NCI-H2081 treated with DMSO at 0.1 percent for 48 hours (cell line): ENCODE data around the gene JAZF1.

ENCODE experiments used
- DNase-seq: peaks from one replicate; lab custom pipeline; 2025; lab: John Stamatoyannopoulos, UW

The JAZF1 gene

GRCh38 chr7:27967639-27968038 is 213.0 kb downstream of the JAZF1 start:
- DNase-seq = no peak

GRCh38 chr7:27966219-27966780 is 214.3 kb downstream of the JAZF1 start:
- no peak for DNase-seq

- DNase-seq = no peak
Measured at GRCh38 chr7:27965650-27966049, 214.9 kb downstream of the JAZF1 start.

- no peak for DNase-seq
Measured at GRCh38 chr7:27964820-27965219, 215.8 kb downstream of the JAZF1 start.

GRCh38 chr7:27963056-27963455 is 217.5 kb downstream of the JAZF1 start:
- no peak for DNase-seq

GRCh38 chr7:27962273-27962672 is 218.3 kb downstream of the JAZF1 start:
- DNase-seq = no peak

- no peak for DNase-seq
Measured at GRCh38 chr7:27961255-27961654, 219.3 kb downstream of the JAZF1 start.

- no peak for DNase-seq
Measured at GRCh38 chr7:27960415-27960814, 220.2 kb downstream of the JAZF1 start.

GRCh38 chr7:27958933-27959548 is 221.6 kb downstream of the JAZF1 start:
- peak; percentile 92 for DNase-seq

- DNase-seq = no peak
Measured at GRCh38 chr7:27955596-27955995, 225.0 kb downstream of the JAZF1 start.

- no peak for DNase-seq
Measured at GRCh38 chr7:27955011-27955410, 225.6 kb downstream of the JAZF1 start.

- no peak for DNase-seq
Measured at GRCh38 chr7:27953777-27954176, 226.8 kb downstream of the JAZF1 start.

GRCh38 chr7:27953361-27953760 is 227.2 kb downstream of the JAZF1 start:
- no peak for DNase-seq

GRCh38 chr7:27952456-27953285 is 227.9 kb downstream of the JAZF1 start:
- no peak for DNase-seq

GRCh38 chr7:27950123-27950522 is 230.5 kb downstream of the JAZF1 start:
- no peak for DNase-seq

GRCh38 chr7:27948861-27949260 is 231.7 kb downstream of the JAZF1 start:
- no peak for DNase-seq

- DNase-seq = no peak
Measured at GRCh38 chr7:27947586-27948278, 232.9 kb downstream of the JAZF1 start.

- no peak for DNase-seq
Measured at GRCh38 chr7:27946351-27946750, 234.2 kb downstream of the JAZF1 start.

- no peak for DNase-seq
Measured at GRCh38 chr7:27945058-27945795, 235.4 kb downstream of the JAZF1 start.

- no peak for DNase-seq
Measured at GRCh38 chr7:27944643-27945042, 236.0 kb downstream of the JAZF1 start.

- no peak for DNase-seq
Measured at GRCh38 chr7:27943241-27943640, 237.4 kb downstream of the JAZF1 start.

GRCh38 chr7:27942711-27943110 is 237.9 kb downstream of the JAZF1 start:
- no peak for DNase-seq
